GM23248 (cell line): ENCODE measurements around the gene GATD1.

Experiments used
- EZH2 ChIP-seq: fragments of 200-600 bp; sonication (generic); IDR thresholded peaks from 2 replicates; pipeline ENCODE4 v1.6.1; 2018; ENCODE audit warnings: antibody characterized with exemption, mild to moderate bottlenecking; ENCODE audit not compliant: insufficient read depth, poor library complexity, severe bottlenecking
- EZH2phosphoT487 ChIP-seq: fragments of 200-600 bp; sonication (generic); IDR thresholded peaks from 2 replicates; pipeline ENCODE4 v1.6.1; 2018; ENCODE audit warnings: antibody characterized with exemption, moderate library complexity, mild to moderate bottlenecking, low read depth; ENCODE audit not compliant: insufficient read depth

- TF ChIP-seq EZH2 (no peak), EZH2phosphoT487 (no peak)
These were observed 9.2 kb upstream of the GATD1 start for GRCh38 chr11:786235-787083.
